HL-60 (cell line): ENCODE data around the gene PTPRG.

Experiments
- DNase-seq, 2 experiments: peaks; one replicate each; pipeline ENCODE4 v3.0.0-alpha.2; 2010 to 2020; ENCODE audit warnings: low read depth in 1 of 2, low spot score in 1 of 2
- H3K27ac ChIP-seq: fragments of 250-450 bp; sonication (Bioruptor Pico); replicated peaks from 2 replicates; pipeline ENCODE4 v1.5.1; 2020; ENCODE audit warnings: mild to moderate bottlenecking, moderate library complexity
- H3K27me3 ChIP-seq: fragments of 250-450 bp; sonication (Bioruptor Pico); 2 replicates; pipeline ENCODE4 v1.5.1; 2021; ENCODE audit warnings: mild to moderate bottlenecking, moderate library complexity; ENCODE audit not compliant: insufficient read depth, poor library complexity, severe bottlenecking
- H3K4me3 ChIP-seq: replicated peaks from 2 replicates; pipeline ENCODE4 v1.5.1; 2011; ENCODE audit warnings: mild to moderate bottlenecking, control low read depth, low read length; ENCODE audit not compliant: insufficient read depth
- GABPA ChIP-seq: IDR thresholded peaks from 2 replicates; pipeline ENCODE4 v1.6.1; 2012; ENCODE audit warnings: low read depth
- POLR2AphosphoS5 ChIP-seq: IDR thresholded peaks from 2 replicates; pipeline ENCODE4 v1.6.1; 2012; ENCODE audit warnings: low read depth
- SPI1 ChIP-seq: IDR thresholded peaks from 2 replicates; pipeline ENCODE4 v1.6.1; 2012; ENCODE audit warnings: low read depth, mild to moderate bottlenecking, borderline replicate concordance
- TF ChIP-seq, protein P1 (sequence below): IDR thresholded peaks from one replicate; pipeline ENCODE4 v1.5.1; 2011; ENCODE audit warnings: low read length, control low read depth, inconsistent platforms; ENCODE audit not compliant: insufficient read depth
- TF ChIP-seq, protein P2 (sequence below): IDR thresholded peaks from 2 replicates; pipeline ENCODE4 v1.6.1; 2012; ENCODE audit warnings: low read depth; ENCODE audit not compliant: insufficient replicate concordance

PTPRG gene

DNA sequence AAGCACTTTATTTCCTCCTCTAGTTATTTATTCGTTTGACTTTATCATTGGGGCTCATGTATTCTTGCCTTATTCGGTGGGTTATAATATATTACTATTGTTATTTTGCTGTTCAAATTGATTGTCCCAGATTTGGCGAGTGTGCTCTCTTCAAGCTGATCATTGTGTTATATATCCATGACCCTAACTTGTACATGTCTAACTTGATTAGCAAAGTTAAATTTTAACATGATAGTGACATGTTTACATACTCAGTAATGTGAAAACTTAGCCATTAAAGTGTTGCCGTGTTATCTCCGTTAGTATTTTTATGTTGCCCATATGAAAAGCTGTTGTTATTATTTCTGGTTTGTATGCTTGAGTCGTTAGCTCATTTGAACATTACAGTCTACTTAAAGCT, 327.9 kb downstream of the PTPRG start:
- no peak overlapping the region for H3K27ac ChIP-seq
- no peak for DNase-seq
- H3K4me3 ChIP-seq = no peak overlapping the region
- H3K27me3 ChIP-seq = peaks cover 5% of the 10 kb centered on the region
- TF ChIP-seq POLR2AphosphoS5 (no peak), SPI1 (no peak), GABPA (no peak)
- TF ChIP-seq, protein P1, sequence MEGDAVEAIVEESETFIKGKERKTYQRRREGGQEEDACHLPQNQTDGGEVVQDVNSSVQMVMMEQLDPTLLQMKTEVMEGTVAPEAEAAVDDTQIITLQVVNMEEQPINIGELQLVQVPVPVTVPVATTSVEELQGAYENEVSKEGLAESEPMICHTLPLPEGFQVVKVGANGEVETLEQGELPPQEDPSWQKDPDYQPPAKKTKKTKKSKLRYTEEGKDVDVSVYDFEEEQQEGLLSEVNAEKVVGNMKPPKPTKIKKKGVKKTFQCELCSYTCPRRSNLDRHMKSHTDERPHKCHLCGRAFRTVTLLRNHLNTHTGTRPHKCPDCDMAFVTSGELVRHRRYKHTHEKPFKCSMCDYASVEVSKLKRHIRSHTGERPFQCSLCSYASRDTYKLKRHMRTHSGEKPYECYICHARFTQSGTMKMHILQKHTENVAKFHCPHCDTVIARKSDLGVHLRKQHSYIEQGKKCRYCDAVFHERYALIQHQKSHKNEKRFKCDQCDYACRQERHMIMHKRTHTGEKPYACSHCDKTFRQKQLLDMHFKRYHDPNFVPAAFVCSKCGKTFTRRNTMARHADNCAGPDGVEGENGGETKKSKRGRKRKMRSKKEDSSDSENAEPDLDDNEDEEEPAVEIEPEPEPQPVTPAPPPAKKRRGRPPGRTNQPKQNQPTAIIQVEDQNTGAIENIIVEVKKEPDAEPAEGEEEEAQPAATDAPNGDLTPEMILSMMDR = no peak
- TF ChIP-seq, protein P2, sequence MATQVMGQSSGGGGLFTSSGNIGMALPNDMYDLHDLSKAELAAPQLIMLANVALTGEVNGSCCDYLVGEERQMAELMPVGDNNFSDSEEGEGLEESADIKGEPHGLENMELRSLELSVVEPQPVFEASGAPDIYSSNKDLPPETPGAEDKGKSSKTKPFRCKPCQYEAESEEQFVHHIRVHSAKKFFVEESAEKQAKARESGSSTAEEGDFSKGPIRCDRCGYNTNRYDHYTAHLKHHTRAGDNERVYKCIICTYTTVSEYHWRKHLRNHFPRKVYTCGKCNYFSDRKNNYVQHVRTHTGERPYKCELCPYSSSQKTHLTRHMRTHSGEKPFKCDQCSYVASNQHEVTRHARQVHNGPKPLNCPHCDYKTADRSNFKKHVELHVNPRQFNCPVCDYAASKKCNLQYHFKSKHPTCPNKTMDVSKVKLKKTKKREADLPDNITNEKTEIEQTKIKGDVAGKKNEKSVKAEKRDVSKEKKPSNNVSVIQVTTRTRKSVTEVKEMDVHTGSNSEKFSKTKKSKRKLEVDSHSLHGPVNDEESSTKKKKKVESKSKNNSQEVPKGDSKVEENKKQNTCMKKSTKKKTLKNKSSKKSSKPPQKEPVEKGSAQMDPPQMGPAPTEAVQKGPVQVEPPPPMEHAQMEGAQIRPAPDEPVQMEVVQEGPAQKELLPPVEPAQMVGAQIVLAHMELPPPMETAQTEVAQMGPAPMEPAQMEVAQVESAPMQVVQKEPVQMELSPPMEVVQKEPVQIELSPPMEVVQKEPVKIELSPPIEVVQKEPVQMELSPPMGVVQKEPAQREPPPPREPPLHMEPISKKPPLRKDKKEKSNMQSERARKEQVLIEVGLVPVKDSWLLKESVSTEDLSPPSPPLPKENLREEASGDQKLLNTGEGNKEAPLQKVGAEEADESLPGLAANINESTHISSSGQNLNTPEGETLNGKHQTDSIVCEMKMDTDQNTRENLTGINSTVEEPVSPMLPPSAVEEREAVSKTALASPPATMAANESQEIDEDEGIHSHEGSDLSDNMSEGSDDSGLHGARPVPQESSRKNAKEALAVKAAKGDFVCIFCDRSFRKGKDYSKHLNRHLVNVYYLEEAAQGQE = no peak

- H3K27ac ChIP-seq = no peak overlapping the region
- TF ChIP-seq POLR2AphosphoS5 = no peak
- TF ChIP-seq, protein P2 = no peak
- no peak for TF ChIP-seq SPI1
- TF ChIP-seq GABPA = no peak
- TF ChIP-seq, protein P1 = no peak
- no peak overlapping the region for H3K4me3 ChIP-seq
- DNase-seq = no peak
- peaks cover 5% of the 10 kb centered on the region for H3K27me3 ChIP-seq
These were observed 328.8 kb downstream of the PTPRG start for GRCh38 chr3:61890167-61890566.

DNA sequence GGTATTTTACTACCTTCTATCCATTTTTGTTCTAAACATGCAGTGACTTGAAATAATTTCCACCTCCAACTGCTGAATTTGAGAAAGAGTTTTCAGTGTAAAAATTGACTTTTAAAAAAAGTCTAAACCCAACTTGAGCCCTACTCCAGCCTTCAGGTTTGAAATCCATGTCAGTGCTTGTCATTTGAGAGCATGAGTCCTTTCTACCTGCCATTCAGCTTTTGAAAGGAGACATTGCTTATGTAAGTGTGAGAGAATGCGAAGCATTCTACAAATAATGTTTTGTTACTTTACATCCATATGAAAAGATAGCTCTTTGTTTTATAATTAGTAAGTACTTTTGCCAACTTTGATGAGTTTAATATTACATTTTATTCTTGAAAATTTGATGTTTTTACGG, 329.2 kb downstream of the PTPRG start:
- TF ChIP-seq, protein P2 = no peak
- no peak for TF ChIP-seq GABPA
- TF ChIP-seq SPI1 = no peak
- TF ChIP-seq, protein P1 = no peak
- TF ChIP-seq POLR2AphosphoS5 = no peak
- DNase-seq = no peak
- Histone ChIP-seq H3K4me3 (no peak overlapping the region), H3K27ac (no peak overlapping the region), H3K27me3 (peaks cover 5% of the 10 kb centered on the region)
